GM12873 (cell line): ENCODE data around the gene UBR4.
A peak's percentile ranks its signal among the peaks of the same experiment; 100 is the strongest.

Source experiments
- CTCF ChIP-seq: IDR thresholded peaks from 2 replicates; pipeline ENCODE4 v1.5.1; 2012; ENCODE audit warnings: low read depth, mild to moderate bottlenecking, moderate library complexity, low read length, control low read depth; ENCODE audit not compliant: insufficient read depth; ENCODE audit errors: missing control alignments

The UBR4 gene

GRCh38 chr1:19153169-19153568 is 56.9 kb downstream of the UBR4 start:
- peak; percentile 22 for TF ChIP-seq CTCF

GRCh38 chr1:19151537-19151936 is 58.5 kb downstream of the UBR4 start:
- no peak for TF ChIP-seq CTCF

- TF ChIP-seq CTCF = no peak
These were observed 60.3 kb downstream of the UBR4 start for GRCh38 chr1:19149736-19150135.

- no peak for TF ChIP-seq CTCF
These were observed 69.6 kb downstream of the UBR4 start for GRCh38 chr1:19140465-19140864.

- no peak for TF ChIP-seq CTCF
These were observed 70.4 kb downstream of the UBR4 start for GRCh38 chr1:19139711-19140110.

- no peak for TF ChIP-seq CTCF
These were observed 71.0 kb downstream of the UBR4 start for GRCh38 chr1:19138958-19139581.

- TF ChIP-seq CTCF = no peak
These were observed 71.7 kb downstream of the UBR4 start for GRCh38 chr1:19138331-19138730.
